H1 (cell line): Measurements from ENCODE around the gene NTNG2. TPM values are rescaled to one million over a fixed set of nuclear protein-coding genes. Genes with fewer than 3 reads are reported as not detected.

Experiments used
- CTCF ChIA-PET: fragments of 300-600 bp; sonication (Branson Sonifier 250); formaldehyde crosslinking; loops from one replicate; lab custom pipeline; 2021; ENCODE audit not compliant: partially characterized antibody; lab: Charles Lee
- POLR2A ChIA-PET: fragments of 300-600 bp; sonication (Branson Sonifier 250); formaldehyde crosslinking; loops from one replicate; lab custom pipeline; 2021; ENCODE audit warnings: inconsistent platforms; ENCODE audit not compliant: partially characterized antibody; lab: Charles Lee
- DNase-seq, 2 experiments: peaks; one replicate each; pipeline versions ENCODE4 v3.0.0 to v3.0.0-alpha.2; 2010 to 2022; ENCODE audit warnings: low spot score in 2 of 2, low read depth in 1 of 2, mixed read lengths in 1 of 2
- FAIRE-seq: peaks from 2 replicates; lab custom pipeline; 2011; peaks lifted over from hg19 to GRCh38; lab: Jason Lieb, UNC
- H2AFZ ChIP-seq: 2 replicates; pipeline ENCODE4 v1.8.1; 2012; ENCODE audit warnings: low read length, inconsistent platforms
- H2AK5ac ChIP-seq: 2 replicates; pipeline ENCODE4 v1.6.1; 2013; ENCODE audit warnings: low read depth, low read length
- H2BK120ac ChIP-seq: replicated peaks from 2 replicates; pipeline ENCODE3; 2013; ENCODE audit warnings: low read depth, low read length, inconsistent platforms
- H2BK12ac ChIP-seq: 2 replicates; pipeline ENCODE4 v1.6.1; 2013; ENCODE audit warnings: low read depth, low read length
- H2BK15ac ChIP-seq: 2 replicates; pipeline ENCODE4 v1.6.1; 2013; ENCODE audit warnings: low read length
- H2BK20ac ChIP-seq: 2 replicates; pipeline ENCODE4 v1.6.1; 2013; ENCODE audit warnings: low read length
- H2BK5ac ChIP-seq: 2 replicates; pipeline ENCODE4 v1.6.1; 2013; ENCODE audit warnings: low read depth, low read length
- H3K14ac ChIP-seq: 2 replicates; pipeline ENCODE4 v1.6.1; 2013; ENCODE audit warnings: inconsistent platforms; ENCODE audit not compliant: insufficient read length
- H3K18ac ChIP-seq: 2 replicates; pipeline ENCODE4 v1.6.1; 2013; ENCODE audit warnings: low read length; ENCODE audit errors: extremely low read depth
- H3K23ac ChIP-seq: 2 replicates; pipeline ENCODE4 v1.6.1; 2013; ENCODE audit warnings: inconsistent platforms; ENCODE audit not compliant: insufficient read length
- H3K23me2 ChIP-seq: 2 replicates; pipeline ENCODE4 v1.6.1; 2013; ENCODE audit warnings: low read depth, low read length
- H3K27ac ChIP-seq: 2 replicates; pipeline ENCODE4 v1.6.1; 2011; ENCODE audit warnings: low read depth, low read length, inconsistent platforms
- H3K27me3 ChIP-seq, 4 experiments: replicated peaks in 1 of 4; 1 replicate in 1 of 4; 2 replicates in 3 of 4; pipeline versions ENCODE4 v1.6.1 to v1.8.1; 2011 to 2013; ENCODE audit warnings: low read length in 3 of 4, mild to moderate bottlenecking in 3 of 4, inconsistent platforms in 2 of 4, mixed read lengths in 2 of 4, moderate library complexity in 1 of 4; ENCODE audit not compliant: control insufficient read depth in 3 of 4, insufficient read depth in 3 of 4; ENCODE audit errors: extremely low read depth in 1 of 4
- H3K36me3 ChIP-seq, 4 experiments: 2 replicates each; pipeline versions ENCODE4 v1.6.1 to v1.8.1; 2011 to 2013; ENCODE audit warnings: mild to moderate bottlenecking in 4 of 4, low read length in 3 of 4, moderate library complexity in 2 of 4, control low read depth in 1 of 4, inconsistent platforms in 1 of 4; ENCODE audit not compliant: insufficient read depth in 4 of 4, control insufficient read depth in 2 of 4
- H3K4ac ChIP-seq: replicated peaks from 2 replicates; pipeline ENCODE3; 2013; ENCODE audit warnings: low read length, low read depth, mixed read lengths, inconsistent platforms; ENCODE audit not compliant: insufficient read length
- H3K4me1 ChIP-seq, 4 experiments: replicated peaks in 1 of 4; 1 replicate in 1 of 4; 2 replicates in 3 of 4; pipeline versions ENCODE4 v1.6.1 to v1.8.1; 2011 to 2013; ENCODE audit warnings: low read length in 3 of 4, inconsistent platforms in 2 of 4, mixed read lengths in 1 of 4; ENCODE audit not compliant: insufficient read depth in 4 of 4, control insufficient read depth in 3 of 4
- H3K4me2 ChIP-seq, 2 experiments: 2 replicates each; pipeline versions ENCODE4 v1.6.1 to v1.8.1; 2011 to 2013; ENCODE audit warnings: low read depth in 2 of 2, low read length in 2 of 2, control low read depth in 1 of 2, inconsistent platforms in 1 of 2, mild to moderate bottlenecking in 1 of 2; ENCODE audit not compliant: insufficient read depth in 1 of 2
- H3K4me3 ChIP-seq, 4 experiments: fragments of 200-600, 300-600 bp in 1 of 4; sonication (generic), shearing (Covaris generic), sonication (Bioruptor Twin) in 1 of 4; 2 replicates each; pipeline versions ENCODE4 v1.5.1 to v1.8.1; 2011 to 2016; ENCODE audit warnings: low read length in 4 of 4, low read depth in 3 of 4, control low read depth in 2 of 4, inconsistent platforms in 2 of 4, mild to moderate bottlenecking in 2 of 4, mixed read lengths in 1 of 4, moderate library complexity in 1 of 4; ENCODE audit not compliant: insufficient read depth in 2 of 4; ENCODE audit errors: extremely low read depth in 1 of 4
- H3K56ac ChIP-seq: replicated peaks from 2 replicates; pipeline ENCODE3; 2013; ENCODE audit warnings: low read depth, mild to moderate bottlenecking, mixed read lengths, low read length, inconsistent platforms; ENCODE audit not compliant: insufficient read length
- H3K79me1 ChIP-seq: 2 replicates; pipeline ENCODE4 v1.6.1; 2013; ENCODE audit warnings: low read depth, low read length, control low read depth
- H3K79me2 ChIP-seq, 2 experiments: 2 replicates each; pipeline versions ENCODE4 v1.6.1 to v1.8.1; 2012 to 2013; ENCODE audit warnings: low read length in 2 of 2, mild to moderate bottlenecking in 2 of 2, inconsistent platforms in 1 of 2; ENCODE audit not compliant: insufficient read depth in 2 of 2, control insufficient read depth in 1 of 2
- H3K9ac ChIP-seq, 4 experiments: replicated peaks in 1 of 4; 1 replicate in 1 of 4; 2 replicates in 3 of 4; pipeline versions ENCODE4 v1.6.1 to v1.8.1; 2011 to 2013; ENCODE audit warnings: low read depth in 3 of 4, low read length in 3 of 4, control low read depth in 2 of 4, mild to moderate bottlenecking in 2 of 4, moderate library complexity in 2 of 4, inconsistent platforms in 1 of 4; ENCODE audit errors: extremely low read depth in 1 of 4
- H3K9me3 ChIP-seq, 2 experiments: 2 replicates each; pipeline versions ENCODE4 v1.6.1 to v1.8.1; 2012 to 2013; ENCODE audit warnings: mild to moderate bottlenecking in 2 of 2, moderate library complexity in 2 of 2, control low read depth in 1 of 2, inconsistent platforms in 1 of 2, low read depth in 1 of 2, low read length in 1 of 2, mixed read lengths in 1 of 2; ENCODE audit not compliant: insufficient read depth in 2 of 2
- H4K20me1 ChIP-seq, 2 experiments: replicated peaks in 1 of 2; 2 replicates each; pipeline versions ENCODE3 to v1.8.1; 2011 to 2013; ENCODE audit warnings: inconsistent platforms in 2 of 2, low read length in 2 of 2, mild to moderate bottlenecking in 1 of 2; ENCODE audit not compliant: insufficient read depth in 2 of 2, control insufficient read depth in 1 of 2
- H4K5ac ChIP-seq: 2 replicates; pipeline ENCODE4 v1.6.1; 2013; ENCODE audit warnings: low read length, low read depth, mixed read lengths, inconsistent platforms; ENCODE audit not compliant: insufficient read length
- H4K8ac ChIP-seq: 2 replicates; pipeline ENCODE4 v1.8.0; 2013; ENCODE audit warnings: mild to moderate bottlenecking, moderate library complexity, low read length, inconsistent platforms; ENCODE audit not compliant: insufficient read depth; ENCODE audit errors: extremely low read depth
- H4K91ac ChIP-seq: replicated peaks from 2 replicates; pipeline ENCODE3; 2013; ENCODE audit warnings: low read length, mixed read lengths, inconsistent platforms; ENCODE audit not compliant: insufficient read length
- BRCA1 ChIP-seq: IDR thresholded peaks from 2 replicates; pipeline ENCODE4 v1.6.1; 2012; ENCODE audit warnings: low read depth, low read length, improper control_type of control experiment
- CHD2 ChIP-seq: IDR thresholded peaks from 2 replicates; pipeline ENCODE4 v1.6.1; 2012; ENCODE audit warnings: low read length, improper control_type of control experiment
- EP300 ChIP-seq, 2 experiments: IDR thresholded peaks; 1 replicate in 1 of 2; 2 replicates in 1 of 2; pipeline ENCODE4 v1.6.1; 2011 to 2012; ENCODE audit warnings: low read depth in 2 of 2, low read length in 2 of 2, mild to moderate bottlenecking in 2 of 2, borderline replicate concordance in 1 of 2, inconsistent platforms in 1 of 2, moderate library complexity in 1 of 2
- GABPA ChIP-seq: IDR thresholded peaks from 2 replicates; pipeline ENCODE4 v1.6.1; 2011; ENCODE audit warnings: mild to moderate bottlenecking, low read length, moderate library complexity, borderline replicate concordance; ENCODE audit not compliant: insufficient read depth
- JUN ChIP-seq: IDR thresholded peaks from 2 replicates; pipeline ENCODE4 v1.6.1; 2011; ENCODE audit warnings: low read depth, mild to moderate bottlenecking, improper control_type of control experiment, low read length
- KDM1A ChIP-seq: fragments of 200-600, 300-600 bp; sonication (generic); IDR thresholded peaks from 2 replicates; pipeline ENCODE4 v1.7.1; 2016; ENCODE audit warnings: mild to moderate bottlenecking, low read length, borderline replicate concordance
- NANOG ChIP-seq: IDR thresholded peaks from 2 replicates; pipeline ENCODE4 v1.6.1; 2011; ENCODE audit warnings: low read length, low read depth, mild to moderate bottlenecking, inconsistent platforms; ENCODE audit not compliant: insufficient read depth, poor library complexity, severe bottlenecking
- RAD21 ChIP-seq, 2 experiments: IDR thresholded peaks in 1 of 2; conservative IDR thresholded peaks in 1 of 2; 2 replicates each; pipeline ENCODE4 v1.6.1; 2011; ENCODE audit warnings: low read depth in 2 of 2, low read length in 2 of 2, improper control_type of control experiment in 1 of 2, inconsistent platforms in 1 of 2, mild to moderate bottlenecking in 1 of 2, moderate library complexity in 1 of 2
- SP4 ChIP-seq: IDR thresholded peaks from 2 replicates; pipeline ENCODE4 v1.6.1; 2012; ENCODE audit warnings: low read length, inconsistent platforms
- YY1 ChIP-seq: IDR thresholded peaks from 2 replicates; pipeline ENCODE4 v1.6.1; 2011; ENCODE audit warnings: low read depth, mild to moderate bottlenecking, low read length
- WGBS, 2 experiments: shearing (Covaris generic) in 1 of 2; methylation state at CpG; one replicate each; pipeline versions ENCODE4 v1.1.6 to v1.1.7; 2013 to 2015; ENCODE audit warnings: low lambda C conversion rate in 2 of 2, mixed read lengths in 2 of 2, inconsistent platforms in 1 of 2, low coverage in 1 of 2, missing lambda C conversion rate in 1 of 2; ENCODE audit not compliant: insufficient replicate concordance in 2 of 2, insufficient coverage in 1 of 2, insufficient read length in 1 of 2; ENCODE audit errors: extremely low coverage in 1 of 2, missing lambda C conversion rate in 1 of 2; 5-methylcytosine and 5-hydroxymethylcytosine counted together
- polyA plus RNA-seq, 7 experiments: library from polyadenylated mRNA; depleted of rRNA in 3 of 7; stranded (reverse) in 5 of 7; unstranded in 2 of 7; fragments of >200 nt in 5 of 7; fragments of 200-250 nt in 2 of 7; gene quantifications; 1 replicate in 5 of 7; 2 replicates in 1 of 7; 4 replicates in 1 of 7; pipeline versions ENCODE4 v1.2.1 to v1.2.3, GENCODE V29; 2011 to 2013; ENCODE audit warnings: missing spikeins in 2 of 7, mixed read lengths in 2 of 7
- total RNA-seq: library from RNA; stranded (reverse); fragmentation: NEBNext Ultra II Directional; extraction: Animal tissue kit (Norgen Biotek cat#: 25700); gene quantifications from 2 replicates; pipeline ENCODE4 v1.2.1, GENCODE V29; 2021

NTNG2 gene
- total and polyA plus RNA-seq, 2 of the 8 experiments (the other 6 are each of a cell fraction or from before 2014, with no cell fraction given) = 1.4 to 1.5 TPM

GRCh38 chr9:132250324-132251262 is 88.7 kb downstream of the NTNG2 start:
- no peak overlapping the region for H4K5ac ChIP-seq
- DNase-seq (no peak), FAIRE-seq (no peak)
- no peak overlapping the region for H2BK12ac ChIP-seq
- no peak overlapping the region for H2AK5ac ChIP-seq
- H2AFZ ChIP-seq = no peak overlapping the region
- no peaks in the 10 kb centered on the region for H3K36me3 ChIP-seq
- no peak overlapping the region for H3K27ac ChIP-seq
- no peak overlapping the region for H2BK20ac ChIP-seq
- H4K20me1 ChIP-seq = no peaks in the 10 kb centered on the region
- ChIA-PET CTCF (interaction anchor here (0.9 to 9.9 kb wide), 7 partner anchors 9 to 83 kb away, joined by 3 to 87 read pairs (median 16); no protein-coding TSS in a partner anchor), POLR2A (no interaction called here)
- no peak overlapping the region for H3K23ac ChIP-seq
- no peak overlapping the region for H3K4me3 ChIP-seq
- H3K4me2 ChIP-seq = no peak overlapping the region
- H3K4me1 ChIP-seq = peaks cover 0 to 6% (median 2%) of the 10 kb centered on the region in 4 experiments; a peak in 3 of 7 replicates
- H3K14ac ChIP-seq = no peak overlapping the region
- H3K18ac ChIP-seq = no peak overlapping the region
- H3K23me2 ChIP-seq = no peaks in the 10 kb centered on the region
- H3K4ac ChIP-seq = no peak overlapping the region
- no peak overlapping the region for H3K56ac ChIP-seq
- peak overlapping the region; percentile 6 for H4K91ac ChIP-seq
- no peak overlapping the region for H4K8ac ChIP-seq
- WGBS, 2 experiments = 92% methylated on average over 17 of the region's 20 CpGs; no CpG with 5 or more reads in 1 of the 2 experiments
- H2BK15ac ChIP-seq = no peak overlapping the region
- H2BK5ac ChIP-seq = no peak overlapping the region
- no peak overlapping the region for H2BK120ac ChIP-seq
- H3K27me3 ChIP-seq = no peaks in the 10 kb centered on the region
- no peak overlapping the region for H3K9ac ChIP-seq
- peaks cover 18 to 20% of the 10 kb centered on the region in 2 experiments for H3K9me3 ChIP-seq
- no peaks in the 10 kb centered on the region for H3K79me1 ChIP-seq
- no peaks in the 10 kb centered on the region for H3K79me2 ChIP-seq
- TF ChIP-seq EP300 (IDR thresholded peaks at IDR 0.05; ENCODE audit: borderline replicate concordance in 1 of 2, low read depth in 2 of 2, low read length in 2 of 2) = no peak
- TF ChIP-seq NANOG = no peak
- TF ChIP-seq BRCA1 = no peak
- no peak for TF ChIP-seq CHD2
- no peak for TF ChIP-seq SP4
- TF ChIP-seq GABPA = no peak
- no peak for TF ChIP-seq KDM1A
- TF ChIP-seq JUN = no peak
- no peak for TF ChIP-seq RAD21 (IDR thresholded peaks at IDR 0.05 in 1 of 2, conservative IDR thresholded peaks at IDR 0.05 in 1 of 2; ENCODE audit: low read depth in 2 of 2, low read length in 2 of 2)
- TF ChIP-seq YY1 = no peak
